Measurements from ENCODE around the gene GABPB2.

Gene GABPB2

DNA sequence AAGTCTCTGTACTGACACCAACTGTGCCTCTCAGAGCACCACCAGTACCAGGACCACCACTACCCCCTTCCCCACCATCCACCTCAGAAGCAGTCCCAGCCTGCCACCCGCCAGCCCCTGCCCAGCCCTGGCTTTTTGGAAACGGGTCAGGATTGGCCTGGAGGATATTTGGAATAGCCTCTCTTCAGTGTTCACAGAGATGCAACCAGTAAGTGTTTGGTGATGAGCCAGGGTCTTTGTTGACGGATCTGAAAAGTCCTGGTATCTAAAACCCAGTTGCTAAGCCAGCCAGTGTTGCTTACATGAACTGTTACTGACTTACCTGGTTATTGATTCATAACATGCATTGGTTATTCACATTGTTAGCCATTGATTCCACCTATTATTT is 21.9 kb upstream of the GABPB2 start:
- Mint-ChIP-seq H3K4me1 (peaks cover 59% of the 10 kb centered on the region), H3K36me3 (ENCODE audit: low read depth) (peaks cover 15% of the 10 kb centered on the region), H3K27ac (no peak overlapping the region), H3K9me3 (no peaks in the 10 kb centered on the region), H3K4me3 (peak overlapping the region; percentile 95), H3K27me3 (ENCODE audit: low read depth, poor library complexity) (peaks cover 3% of the 10 kb centered on the region)
- TF ChIP-seq, protein P1, sequence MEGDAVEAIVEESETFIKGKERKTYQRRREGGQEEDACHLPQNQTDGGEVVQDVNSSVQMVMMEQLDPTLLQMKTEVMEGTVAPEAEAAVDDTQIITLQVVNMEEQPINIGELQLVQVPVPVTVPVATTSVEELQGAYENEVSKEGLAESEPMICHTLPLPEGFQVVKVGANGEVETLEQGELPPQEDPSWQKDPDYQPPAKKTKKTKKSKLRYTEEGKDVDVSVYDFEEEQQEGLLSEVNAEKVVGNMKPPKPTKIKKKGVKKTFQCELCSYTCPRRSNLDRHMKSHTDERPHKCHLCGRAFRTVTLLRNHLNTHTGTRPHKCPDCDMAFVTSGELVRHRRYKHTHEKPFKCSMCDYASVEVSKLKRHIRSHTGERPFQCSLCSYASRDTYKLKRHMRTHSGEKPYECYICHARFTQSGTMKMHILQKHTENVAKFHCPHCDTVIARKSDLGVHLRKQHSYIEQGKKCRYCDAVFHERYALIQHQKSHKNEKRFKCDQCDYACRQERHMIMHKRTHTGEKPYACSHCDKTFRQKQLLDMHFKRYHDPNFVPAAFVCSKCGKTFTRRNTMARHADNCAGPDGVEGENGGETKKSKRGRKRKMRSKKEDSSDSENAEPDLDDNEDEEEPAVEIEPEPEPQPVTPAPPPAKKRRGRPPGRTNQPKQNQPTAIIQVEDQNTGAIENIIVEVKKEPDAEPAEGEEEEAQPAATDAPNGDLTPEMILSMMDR (IDR thresholded peaks at IDR 0.05), result peak; percentile 11
- no peak for DNase-seq

DNA sequence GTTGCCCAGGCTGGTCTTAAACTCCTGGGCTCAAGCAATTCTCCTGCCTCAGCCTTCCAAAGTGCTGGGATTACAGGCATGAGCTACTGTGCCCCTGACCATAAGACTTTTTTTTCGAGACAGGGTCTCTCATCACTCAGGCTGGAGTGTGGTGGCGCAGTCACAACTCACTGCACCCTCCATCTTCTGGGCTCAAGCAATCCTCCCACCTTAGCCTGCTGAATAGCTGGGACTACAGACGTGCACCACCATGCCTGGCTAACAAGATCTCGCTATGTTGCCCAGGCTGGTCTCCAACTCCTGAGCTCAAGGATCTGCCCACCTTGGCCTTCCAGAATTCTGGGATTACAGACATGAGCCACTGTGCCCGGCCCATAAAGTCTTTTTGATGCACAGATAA is 21.1 kb upstream of the GABPB2 start:
- DNase-seq, result no peak
- Mint-ChIP-seq H3K4me3 (peak overlapping the region; percentile 95), H3K36me3 (ENCODE audit: low read depth) (peaks cover 23% of the 10 kb centered on the region), H3K27ac (no peak overlapping the region), H3K4me1 (peaks cover 59% of the 10 kb centered on the region), H3K9me3 (no peaks in the 10 kb centered on the region), H3K27me3 (ENCODE audit: low read depth, poor library complexity) (peaks cover 3% of the 10 kb centered on the region)
- TF ChIP-seq, protein P1 (IDR thresholded peaks at IDR 0.05), result no peak

DNA sequence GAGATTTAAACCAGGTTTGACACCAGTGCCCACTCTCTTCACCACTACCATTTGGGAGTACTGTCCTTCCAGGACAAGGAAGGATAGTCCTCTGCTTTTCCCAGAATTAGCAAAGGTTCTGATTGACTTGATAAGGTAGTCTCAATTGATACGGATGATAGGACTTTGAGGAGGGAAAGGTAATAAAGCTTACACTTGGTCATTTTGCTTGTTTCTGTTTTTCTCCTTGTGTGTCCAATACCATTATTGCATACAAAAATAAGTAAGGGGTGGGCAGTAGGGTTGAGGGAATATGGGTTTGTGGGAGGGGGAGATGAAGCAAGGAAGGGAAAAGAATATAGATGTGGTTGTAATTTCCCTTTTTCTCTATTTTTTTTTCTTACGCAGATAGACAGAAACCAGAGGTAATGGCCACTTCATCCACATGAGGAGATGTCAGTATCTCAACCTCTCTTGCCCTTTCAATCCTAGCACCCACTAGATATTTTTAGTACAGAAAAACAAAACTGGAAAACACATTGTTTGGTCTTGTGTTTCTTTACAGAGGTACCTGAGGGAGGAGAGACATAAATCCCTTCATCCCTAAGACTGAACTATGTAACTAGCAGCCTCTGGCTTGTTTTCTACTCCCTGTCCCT is 20.4 kb upstream of the GABPB2 start:
- Mint-ChIP-seq H3K4me1 (peaks cover 65% of the 10 kb centered on the region), H3K36me3 (ENCODE audit: low read depth) (peaks cover 31% of the 10 kb centered on the region), H3K9me3 (no peaks in the 10 kb centered on the region), H3K27me3 (ENCODE audit: low read depth, poor library complexity) (peaks cover 3% of the 10 kb centered on the region), H3K4me3 (peak overlapping the region; percentile 44), H3K27ac (no peak overlapping the region)
- no peak for DNase-seq
- TF ChIP-seq, protein P1 (IDR thresholded peaks at IDR 0.05), result no peak

DNA sequence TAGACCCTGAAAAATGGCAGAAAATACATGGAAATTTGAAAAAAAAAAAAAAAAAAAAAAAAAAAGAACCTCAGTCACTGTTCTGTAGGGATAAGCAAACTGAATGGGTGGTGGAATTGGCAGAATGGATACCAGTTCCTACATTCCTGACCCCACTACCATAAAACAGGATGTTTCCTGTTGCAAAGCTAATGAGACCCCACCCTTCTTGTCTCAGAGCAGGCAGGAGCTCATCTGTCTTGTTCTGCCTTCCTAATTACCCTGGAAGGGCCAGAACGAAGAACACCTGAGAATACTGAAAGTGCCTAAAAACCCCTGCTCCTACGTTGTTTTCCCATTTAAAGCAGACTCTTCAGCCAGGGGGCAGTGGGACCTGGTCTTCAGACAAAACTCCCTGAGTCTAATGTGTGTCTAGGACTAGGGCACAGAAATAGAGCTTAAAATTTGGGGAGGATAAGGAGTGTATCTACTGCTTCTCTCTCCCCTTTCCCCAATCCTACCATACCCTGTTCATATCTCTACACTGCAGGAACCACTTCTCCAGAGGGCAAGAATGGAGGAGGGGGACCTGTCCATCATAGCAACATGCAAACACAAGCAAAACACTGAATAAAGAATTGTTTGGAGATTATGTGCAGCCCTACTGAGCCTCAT is 19.1 kb upstream of the GABPB2 start:
- TF ChIP-seq, protein P1 (IDR thresholded peaks at IDR 0.05), result no peak
- no peaks in the 10 kb centered on the region for H3K9me3 Mint-ChIP-seq
- H3K27me3 Mint-ChIP-seq (ENCODE audit: low read depth, poor library complexity), result peaks cover 2% of the 10 kb centered on the region
- H3K27ac Mint-ChIP-seq, result peak overlapping the region; percentile 66
- no peak overlapping the region for H3K4me3 Mint-ChIP-seq
- DNase-seq, result no peak
- H3K36me3 Mint-ChIP-seq (ENCODE audit: low read depth), result peaks cover 37% of the 10 kb centered on the region
- H3K4me1 Mint-ChIP-seq, result peaks cover 71% of the 10 kb centered on the region

DNA sequence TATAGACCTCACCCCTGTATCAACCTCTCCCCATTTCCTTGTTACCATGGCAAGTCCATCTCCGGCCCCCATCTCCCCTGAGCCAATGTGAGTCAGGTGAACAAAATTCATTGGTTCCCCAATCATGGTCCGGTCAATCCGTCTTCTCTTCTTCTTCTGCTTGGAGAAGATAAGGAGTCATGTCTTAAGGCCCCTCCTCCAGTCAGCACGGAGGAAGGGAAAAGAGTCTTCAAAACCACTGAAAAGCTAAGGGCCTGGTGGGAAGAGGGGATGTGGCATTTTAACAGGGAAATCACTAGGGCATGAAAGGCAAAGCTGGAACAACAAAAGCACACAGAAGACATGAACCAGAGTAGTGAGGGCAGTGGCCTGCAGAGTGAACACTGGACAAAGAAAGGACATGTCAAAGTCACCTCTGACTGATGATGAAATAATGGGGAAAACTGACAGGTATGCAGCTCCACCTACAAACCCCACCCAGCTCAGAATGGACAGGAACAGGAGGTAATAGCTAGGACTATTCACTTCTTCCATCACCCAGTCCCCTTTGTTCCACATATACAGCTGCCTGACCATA is 15.5 kb upstream of the GABPB2 start:
- H3K27me3 Mint-ChIP-seq (ENCODE audit: low read depth, poor library complexity), result no peaks in the 10 kb centered on the region
- H3K36me3 Mint-ChIP-seq (ENCODE audit: low read depth), result peaks cover 37% of the 10 kb centered on the region
- DNase-seq, result no peak
- H3K4me1 Mint-ChIP-seq, result peaks cover 70% of the 10 kb centered on the region
- H3K9me3 Mint-ChIP-seq, result no peaks in the 10 kb centered on the region
- no peak overlapping the region for H3K4me3 Mint-ChIP-seq
- TF ChIP-seq, protein P1 (IDR thresholded peaks at IDR 0.05), result no peak
- peak overlapping the region; percentile 57 for H3K27ac Mint-ChIP-seq
